Fibroblast of the conjunctiva (primary cell): ENCODE results near the gene SWI5.
"Not testable (repeated sequence)": the region's sequence is repeated elsewhere in the genome, so short reads cannot be mapped to it uniquely, and the experiment has no call there.

Experiments
- DNase-seq: peaks from one replicate; pipeline ENCODE4 v3.0.0-alpha.2; 2010; ENCODE audit warnings: low read depth

Gene SWI5

GRCh38 chr9:128279088-128280073 is 3.3 kb downstream of the SWI5 start:
- not testable (repeated sequence) for DNase-seq

DNA sequence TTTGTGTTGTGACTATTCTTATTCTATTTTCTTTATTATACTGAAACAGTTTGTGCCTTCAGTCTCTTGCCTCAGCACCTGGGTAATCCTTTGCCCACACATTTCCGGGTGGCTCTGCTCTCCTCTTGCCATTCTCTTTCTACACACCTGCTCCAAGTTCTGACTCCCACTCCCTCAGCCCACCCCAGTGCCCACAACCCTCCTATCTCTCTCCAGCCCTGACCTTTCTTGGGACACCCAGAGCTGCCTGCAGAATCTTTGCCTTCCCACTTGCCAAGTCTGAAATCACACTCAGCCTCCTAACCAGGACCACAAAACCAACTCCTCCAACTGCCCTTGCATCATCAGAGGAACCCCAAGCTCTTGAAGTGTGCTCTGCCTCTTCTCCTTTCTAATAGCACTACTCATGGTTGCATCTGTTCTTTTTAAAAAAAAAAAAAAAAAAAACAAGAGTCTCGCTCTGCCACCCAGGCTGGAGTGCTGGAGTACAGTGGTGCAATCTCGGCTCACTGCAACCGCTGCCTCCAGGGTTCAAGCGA is 4.1 kb downstream of the SWI5 start:
- DNase-seq = no peak

DNA sequence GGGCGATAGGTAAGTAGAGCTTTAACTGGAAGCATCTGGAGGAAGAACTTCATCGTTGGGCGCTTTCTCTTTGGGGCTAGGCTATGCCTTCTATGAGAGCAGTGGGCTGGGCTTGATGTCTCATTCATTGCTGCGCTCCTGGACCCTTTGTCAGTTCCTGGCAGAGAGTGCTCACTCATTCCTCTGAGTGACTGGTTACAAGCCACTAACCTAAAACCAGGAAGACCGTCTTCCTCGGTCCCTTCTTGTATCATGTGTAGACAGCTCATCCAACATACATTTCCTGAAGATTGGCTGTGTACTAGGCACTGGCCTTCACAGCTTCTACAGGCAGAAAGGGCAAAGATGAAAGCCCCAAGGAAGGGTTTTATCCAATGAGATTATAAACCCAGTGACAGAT is 6.4 kb downstream of the SWI5 start:
- no peak for DNase-seq

DNA sequence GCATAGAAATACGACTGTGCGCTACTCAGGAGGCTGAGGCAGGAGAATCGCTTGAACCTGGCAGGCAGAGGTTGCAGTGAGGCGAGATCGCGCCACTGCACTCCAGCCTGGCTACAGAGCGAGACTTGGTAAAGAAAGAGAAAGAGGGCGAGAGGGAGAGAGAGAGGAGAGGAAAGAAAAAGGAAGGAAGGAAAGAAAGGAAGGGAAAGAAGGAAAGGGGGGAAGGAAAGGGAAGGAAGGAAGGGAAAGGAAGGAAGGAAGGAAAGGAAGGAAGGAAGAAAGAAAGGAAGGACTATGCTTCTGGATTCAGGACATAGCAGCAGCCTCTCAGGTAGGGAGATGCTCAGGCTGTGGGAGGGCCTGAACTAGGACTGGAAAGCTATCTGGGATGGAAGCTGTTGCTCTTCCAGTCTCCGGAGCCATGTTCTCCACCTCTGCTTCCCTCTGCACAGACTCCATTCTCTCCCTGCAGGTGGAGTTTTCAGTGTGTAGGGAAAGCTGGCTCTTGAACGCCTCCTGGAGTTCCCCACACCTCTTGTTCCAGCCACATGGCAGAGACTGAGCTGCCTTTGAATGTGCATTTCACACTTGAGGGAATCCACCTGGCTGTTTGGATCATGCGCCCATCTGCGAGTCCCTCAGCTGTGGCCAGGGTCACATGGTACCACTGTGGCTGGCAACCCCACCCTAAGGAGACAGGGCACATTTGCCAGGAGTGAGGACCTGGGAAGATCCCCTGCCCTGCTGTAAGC is 9.1 kb downstream of the SWI5 start:
- no peak for DNase-seq

- DNase-seq = no peak
Measured at GRCh38 chr9:128286440-128286839, 10.4 kb downstream of the SWI5 start.

GRCh38 chr9:128288273-128289004 is 12.4 kb downstream of the SWI5 start:
- DNase-seq = no peak

GRCh38 chr9:128292009-128292408 is 15.9 kb downstream of the SWI5 start:
- DNase-seq = no peak

- no peak for DNase-seq
Measured at GRCh38 chr9:128293091-128293490, 17.0 kb downstream of the SWI5 start.

DNA sequence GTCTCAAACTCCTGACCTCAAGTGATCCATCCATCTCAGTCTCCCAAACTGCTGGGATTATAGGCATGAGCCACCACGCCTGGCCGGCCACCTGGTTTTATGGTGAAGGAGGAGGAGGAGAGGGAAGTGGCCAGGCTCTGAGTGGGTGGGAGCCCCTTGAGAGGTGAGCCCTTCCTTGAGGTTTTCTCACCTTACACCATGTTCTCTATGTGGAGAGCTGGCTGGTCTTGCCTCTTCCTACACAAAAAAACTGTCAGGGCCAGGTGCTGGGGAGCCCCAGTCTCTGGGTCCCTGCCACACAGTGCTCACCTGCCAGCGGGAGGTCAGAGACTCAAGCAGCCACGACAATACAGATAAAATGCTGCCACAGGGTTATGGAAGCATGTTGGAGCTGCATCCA is 18.1 kb downstream of the SWI5 start:
- no peak for DNase-seq

DNA sequence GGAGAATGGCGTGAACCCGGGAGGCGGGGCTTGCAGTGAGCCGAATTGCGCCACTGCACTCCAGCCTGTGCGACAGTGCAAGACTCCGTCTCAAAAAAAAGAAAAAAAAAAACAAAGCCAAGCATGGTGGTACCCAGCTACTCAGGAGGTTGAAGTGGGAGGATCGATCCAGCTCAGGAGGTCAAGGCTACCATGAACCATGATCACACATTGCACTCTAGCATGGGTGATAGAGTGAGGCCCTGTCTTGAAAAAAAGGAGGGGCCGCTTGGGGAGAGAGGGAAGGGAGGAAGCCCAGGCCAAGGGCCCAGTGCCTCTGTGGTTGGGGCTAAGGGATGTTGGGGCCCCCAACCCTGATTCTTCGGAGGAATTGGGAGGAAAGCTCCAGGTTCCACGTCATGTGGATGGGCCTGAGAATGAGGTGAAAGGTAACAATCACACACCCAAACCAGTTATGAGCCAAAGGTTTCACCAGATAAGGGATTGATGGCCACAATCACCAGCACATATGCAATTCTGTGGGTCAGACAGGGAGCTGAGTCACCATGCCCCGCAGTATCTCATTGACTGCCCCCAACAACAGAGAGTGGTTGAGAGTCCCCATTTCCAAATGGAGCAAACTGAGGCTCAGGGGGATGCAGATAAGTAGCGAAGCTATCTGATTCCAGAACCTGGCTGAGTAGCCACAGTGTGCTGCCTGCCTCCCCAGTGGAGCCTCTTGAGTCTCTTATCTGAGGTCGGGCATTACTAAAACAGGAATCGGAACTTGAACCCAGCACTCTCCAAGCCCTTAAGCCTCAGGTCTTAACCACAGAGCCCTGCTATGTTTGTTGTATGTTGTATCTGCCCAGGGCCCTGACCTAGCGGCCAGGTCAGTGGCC is 20.5 kb downstream of the SWI5 start:
- DNase-seq = no peak

DNA sequence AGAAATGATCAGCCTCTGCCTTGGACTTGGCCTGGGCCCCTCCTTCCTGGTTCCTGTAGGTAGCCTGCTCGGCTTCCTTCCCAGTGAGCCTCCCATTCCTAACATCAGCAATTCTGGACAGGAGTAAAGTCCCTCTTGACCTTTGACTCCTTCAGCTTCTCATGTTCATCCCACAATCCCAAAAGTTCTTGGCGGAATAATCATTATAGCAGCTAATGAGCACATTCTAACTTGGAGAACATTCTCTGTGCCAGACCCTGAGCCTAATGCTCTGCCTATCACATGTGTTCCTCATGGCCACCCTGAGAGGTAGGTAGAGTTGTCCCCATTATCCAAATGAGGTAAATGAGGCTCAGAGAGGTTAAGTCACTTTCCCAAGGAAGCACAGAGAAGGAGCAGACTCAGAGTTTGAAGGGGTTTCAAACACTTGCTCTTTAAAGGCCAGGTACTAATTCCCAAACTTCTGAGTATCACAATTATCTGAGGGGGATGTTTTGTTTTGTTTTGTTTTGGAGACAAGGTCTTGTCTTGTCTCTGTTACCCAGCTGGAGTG is 21.2 kb downstream of the SWI5 start:
- DNase-seq = no peak

DNA sequence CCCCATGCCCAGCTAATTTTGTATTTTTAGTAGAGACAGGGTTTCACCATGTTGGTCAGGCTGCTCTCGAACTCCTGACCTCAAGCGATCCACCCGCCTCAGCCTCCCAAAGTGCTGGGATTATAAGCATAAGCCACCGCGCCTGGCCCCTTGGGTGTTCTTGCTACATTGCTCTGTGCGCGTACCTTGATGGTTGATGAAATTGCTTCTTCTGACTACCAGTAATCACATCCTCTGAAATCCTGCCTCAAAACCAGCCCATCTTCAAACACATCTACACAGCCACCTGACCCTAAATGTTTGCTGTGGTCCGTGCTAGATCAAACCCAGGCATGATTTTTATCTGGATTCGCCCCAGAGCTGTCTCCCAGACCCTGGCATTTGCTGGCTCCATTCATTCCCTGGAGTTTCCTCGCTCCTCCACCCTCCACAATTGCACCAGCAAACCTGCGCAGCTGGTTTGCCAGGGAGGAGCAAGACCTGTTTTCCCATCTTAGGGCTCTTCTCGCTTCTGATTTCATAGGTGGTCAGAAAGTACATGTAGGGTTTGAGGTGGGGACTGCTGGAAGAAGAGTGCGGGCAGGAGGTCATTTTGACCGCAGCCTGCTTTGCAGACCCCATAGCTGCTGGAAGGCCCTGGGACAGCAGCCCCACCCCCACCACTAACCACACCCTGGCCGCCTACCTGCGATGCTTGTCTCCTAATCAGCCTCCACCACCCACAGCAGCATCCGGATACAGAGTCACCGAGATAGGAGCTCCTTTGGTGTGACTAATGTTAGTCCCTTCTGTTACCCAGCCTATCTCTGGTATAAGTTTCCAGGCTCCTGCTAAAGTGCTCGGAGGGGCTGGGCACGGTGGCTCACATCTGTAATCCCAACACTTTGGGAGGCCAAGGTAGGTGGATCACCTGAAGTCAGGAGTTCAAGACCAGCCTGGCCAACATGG is 22.7 kb downstream of the SWI5 start:
- no peak for DNase-seq

DNA sequence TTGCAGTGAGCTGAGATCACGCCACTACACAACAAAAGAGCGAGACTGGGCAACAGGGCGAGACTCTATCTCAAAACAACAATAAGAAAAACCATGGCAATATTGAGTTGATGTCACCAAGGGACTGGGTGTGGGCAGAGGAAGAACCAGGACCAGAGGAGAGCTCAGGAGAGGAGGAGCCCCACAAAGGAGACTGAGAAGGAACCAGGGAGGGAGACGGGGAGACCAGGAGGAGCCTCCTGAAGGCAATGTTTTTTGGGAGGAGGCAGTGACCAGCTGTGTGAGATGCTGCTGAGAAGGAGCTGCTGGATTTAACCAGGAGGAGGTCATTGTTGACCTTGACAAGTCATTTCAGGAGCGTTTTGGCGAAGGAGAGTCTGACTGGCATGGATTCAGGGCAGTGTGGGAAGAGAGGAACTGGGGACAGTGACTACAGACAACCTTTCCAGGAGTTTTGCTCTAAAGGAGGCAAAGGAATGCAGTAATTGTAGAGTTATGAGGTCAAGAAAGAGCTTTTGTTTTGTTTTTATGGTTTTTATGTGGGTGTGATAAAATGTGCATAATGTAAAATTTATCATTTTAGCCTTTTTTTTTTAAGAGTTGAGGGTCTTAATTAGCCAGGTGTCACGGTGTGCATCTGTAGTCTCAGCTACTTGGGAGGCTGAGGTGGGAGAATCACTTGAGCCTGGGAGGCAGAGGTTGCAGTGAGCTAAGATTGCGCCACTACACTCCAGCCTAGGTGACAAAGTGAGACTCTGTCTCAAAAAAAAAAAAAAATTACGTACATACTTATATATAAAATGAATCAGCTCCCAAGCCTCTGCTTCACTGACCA is 28.3 kb downstream of the SWI5 start:
- DNase-seq = no peak

DNA sequence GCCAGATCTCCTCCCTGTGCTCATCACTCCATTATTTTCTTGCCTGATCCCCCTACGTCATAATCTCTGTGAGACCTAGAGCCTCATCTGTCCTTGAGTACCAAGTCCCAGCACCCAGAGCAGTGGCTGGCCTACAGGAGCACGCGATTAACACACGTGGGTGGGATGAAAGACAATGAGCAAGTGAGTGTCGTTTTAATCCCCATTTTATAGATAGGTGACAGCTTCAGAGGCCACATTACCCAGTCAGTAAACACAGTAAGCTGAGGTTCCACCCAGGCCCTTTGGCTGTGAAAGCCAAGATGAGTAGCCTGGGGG is 28.9 kb downstream of the SWI5 start:
- no peak for DNase-seq

DNA sequence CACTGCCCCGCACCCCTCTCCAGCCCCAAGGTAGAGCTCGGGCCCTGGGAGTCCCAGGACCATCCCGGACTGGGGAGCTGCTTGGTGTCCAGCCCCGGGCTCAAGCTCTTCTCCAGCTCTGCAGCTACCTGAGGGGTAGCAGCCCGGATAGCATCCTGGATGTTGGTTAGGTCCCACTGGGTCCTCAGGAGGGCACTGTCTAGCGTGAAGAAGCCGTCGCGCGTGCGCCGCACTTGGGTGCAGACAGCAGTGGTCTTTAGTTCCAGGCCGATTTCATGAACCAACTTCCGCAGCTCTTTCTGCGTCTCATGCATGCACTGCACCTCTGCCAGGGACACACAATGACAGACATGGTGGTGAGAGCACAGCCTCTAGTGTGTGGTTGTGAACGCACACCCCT is 33.5 kb downstream of the SWI5 start:
- DNase-seq = no peak

DNA sequence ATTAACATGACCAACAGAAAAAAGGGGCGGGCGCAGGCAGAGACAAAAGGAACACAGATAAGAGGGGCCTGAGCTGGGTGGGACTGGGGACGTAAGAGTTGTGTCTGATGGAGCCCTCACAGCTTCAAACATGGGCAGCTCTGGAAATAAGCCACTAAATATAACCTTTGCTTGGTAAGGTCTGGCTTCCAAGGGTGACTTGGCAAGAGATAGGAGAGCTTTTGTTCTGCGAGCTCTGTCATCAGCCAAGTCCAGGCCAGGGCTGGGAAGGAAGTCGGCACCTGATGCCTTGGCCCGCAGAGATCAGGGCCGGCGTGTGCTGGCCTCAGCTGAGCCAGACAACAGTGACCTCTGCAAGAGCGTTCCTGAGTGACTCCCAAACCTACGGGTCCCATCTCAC is 34.4 kb downstream of the SWI5 start:
- DNase-seq = no peak

GRCh38 chr9:128314697-128315096 is 38.6 kb downstream of the SWI5 start:
- DNase-seq = no peak

DNA sequence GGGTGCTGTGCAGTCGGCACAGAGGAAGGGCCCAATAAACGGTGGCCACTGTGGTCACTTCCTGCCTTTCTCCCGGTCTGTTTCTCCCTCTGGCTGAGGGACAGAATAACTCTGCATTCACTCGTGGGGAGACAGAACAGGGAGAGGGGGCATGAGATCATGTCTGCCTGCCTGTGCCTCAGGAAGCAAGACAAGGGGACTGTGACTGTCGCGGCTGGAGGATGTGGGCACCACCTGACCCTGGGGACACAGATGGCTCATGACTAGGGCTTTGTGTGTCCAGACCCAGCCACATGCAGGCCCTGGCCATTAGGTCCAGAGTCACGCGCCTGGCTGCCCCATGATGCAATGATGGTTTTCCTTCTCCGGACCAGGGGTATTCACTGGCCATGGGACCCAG is 40.3 kb downstream of the SWI5 start:
- DNase-seq = no peak

GRCh38 chr9:128317629-128318028 is 41.6 kb downstream of the SWI5 start:
- DNase-seq = no peak
